GM12878 (cell line): ENCODE data around the gene BANP. TPM values are rescaled to one million over a fixed set of nuclear protein-coding genes. Genes with fewer than 3 reads are reported as not detected.

Source experiments
- ATF7 ChIP-seq: fragments of 450-650 bp; IDR thresholded peaks from 2 replicates; pipeline ENCODE4 v1.6.1; 2016; ENCODE audit warnings: low read depth, mild to moderate bottlenecking
- EED ChIP-seq: sonication (generic); IDR thresholded peaks from 2 replicates; pipeline ENCODE4 v1.6.1; 2016; ENCODE audit warnings: antibody characterized with exemption, low read depth
- EZH2 ChIP-seq: IDR thresholded peaks from 2 replicates; pipeline ENCODE4 v1.6.1; 2012; ENCODE audit warnings: low read depth, mild to moderate bottlenecking, control low read depth, inconsistent platforms, low read length, borderline replicate concordance; ENCODE audit not compliant: control insufficient read depth
- KDM1A ChIP-seq: fragments of 200-600 bp; sonication (generic); IDR thresholded peaks from 2 replicates; pipeline ENCODE4 v1.6.1; 2016; ENCODE audit warnings: borderline replicate concordance
- MEF2B ChIP-seq: fragments of 450-650 bp; IDR thresholded peaks from 2 replicates; pipeline ENCODE4 v1.6.1; 2018; ENCODE audit warnings: mild to moderate bottlenecking, moderate library complexity; ENCODE audit not compliant: partially characterized antibody, poor library complexity, severe bottlenecking
- MTA2 ChIP-seq: fragments of 450-650 bp; IDR thresholded peaks from 2 replicates; pipeline ENCODE4 v1.6.1; 2016; ENCODE audit warnings: low read depth, mild to moderate bottlenecking, moderate library complexity
- NKRF ChIP-seq: fragments of 450-650 bp; conservative IDR thresholded peaks from 2 replicates; pipeline ENCODE4 v1.6.1; 2017; ENCODE audit warnings: mild to moderate bottlenecking, moderate library complexity
- PRDM15 ChIP-seq: fragments of 450-650 bp; formaldehyde crosslinking; IDR thresholded peaks from 2 replicates; pipeline ENCODE4 v1.4.0; 2020; ENCODE audit warnings: mild to moderate bottlenecking, moderate library complexity
- RAD21 ChIP-seq: IDR thresholded peaks from 2 replicates; pipeline ENCODE4 v1.6.1; 2011; ENCODE audit warnings: mild to moderate bottlenecking, low read depth, low read length, moderate library complexity; ENCODE audit not compliant: insufficient read depth
- RFX5 ChIP-seq: IDR thresholded peaks from 2 replicates; pipeline ENCODE4 v1.6.1; 2011; ENCODE audit warnings: low read depth, low read length, improper control_type of control experiment
- RUNX3 ChIP-seq: IDR thresholded peaks from 2 replicates; pipeline ENCODE4 v1.6.1; 2012; ENCODE audit warnings: low read length, inconsistent platforms
- SMAD1 ChIP-seq: fragments of 450-650 bp; IDR thresholded peaks from 2 replicates; pipeline ENCODE4 v1.6.1; 2018; ENCODE audit warnings: mild to moderate bottlenecking, low read depth; ENCODE audit not compliant: partially characterized antibody
- SRF ChIP-seq, 2 experiments: IDR thresholded peaks; 2 replicates each; pipeline ENCODE4 v1.6.1; 2011; ENCODE audit warnings: low read depth in 2 of 2, low read length in 2 of 2, mild to moderate bottlenecking in 1 of 2, moderate library complexity in 1 of 2
- STAT3 ChIP-seq: IDR thresholded peaks from 2 replicates; pipeline ENCODE4 v1.6.1; 2011; ENCODE audit warnings: low read depth, low read length, improper control_type of control experiment
- SUPT20H ChIP-seq: IDR thresholded peaks from 2 replicates; pipeline ENCODE4 v1.6.1; 2011; ENCODE audit warnings: low read depth, mild to moderate bottlenecking, low read length, moderate library complexity, borderline replicate concordance; ENCODE audit not compliant: control insufficient read depth
- TBL1XR1 ChIP-seq: IDR thresholded peaks from 2 replicates; pipeline ENCODE4 v1.6.1; 2012; ENCODE audit warnings: low read depth, low read length, improper control_type of control experiment
- YBX1 ChIP-seq: fragments of 450-650 bp; IDR thresholded peaks from 2 replicates; pipeline ENCODE4 v1.6.1; 2016; ENCODE audit warnings: antibody characterized with exemption
- ZNF207 ChIP-seq: fragments of 450-650 bp; IDR thresholded peaks from 2 replicates; pipeline ENCODE4 v1.6.1; 2014; ENCODE audit warnings: antibody characterized with exemption, mild to moderate bottlenecking, borderline replicate concordance
- ZNF217 ChIP-seq: fragments of 450-650 bp; IDR thresholded peaks from 2 replicates; pipeline ENCODE4 v1.6.1; 2017; ENCODE audit warnings: antibody characterized with exemption, mild to moderate bottlenecking
- polyA plus RNA-seq, 11 experiments: library from polyadenylated mRNA; depleted of rRNA in 4 of 11; unstranded in 6 of 11; stranded (reverse) in 5 of 11; fragments of >200 nt; fragmentation: Nextera tagmentation in 4 of 11; fragmentation: Illumina TruSeq in 1 of 11; extraction: Ambion mirVana in 4 of 11; extraction: Trizol in 1 of 11; gene quantifications; 1 replicate in 1 of 11; 2 replicates in 10 of 11; pipeline versions ENCODE4 v1.2.1 to v1.2.3, GENCODE V29; 2011 to 2016; ENCODE audit warnings: inconsistent platforms in 2 of 11, missing spikeins in 2 of 11, low read depth in 1 of 11
- total RNA-seq, 4 experiments: library from RNA; depleted of rRNA in 3 of 4; stranded (reverse); fragments of >200 nt in 3 of 4; fragmentation: Illumina TruSeq in 1 of 4; extraction: Trizol in 1 of 4; gene quantifications; 2 replicates each; pipeline versions ENCODE4 v1.2.1 to v1.2.3, GENCODE V29; 2013 to 2021
- TF ChIP-seq, protein P1 (sequence below): fragments of 450-650 bp; IDR thresholded peaks from 2 replicates; pipeline ENCODE4 v1.6.1; 2017; ENCODE audit warnings: mild to moderate bottlenecking, low read depth, inconsistent platforms; ENCODE audit not compliant: poor library complexity, severe bottlenecking
- TF ChIP-seq, protein P2 (sequence below): IDR thresholded peaks from 2 replicates; pipeline ENCODE4 v1.6.1; 2012; ENCODE audit warnings: low read depth, low read length, improper control_type of control experiment

The BANP gene
- total and polyA plus RNA-seq, 10 of the 15 experiments (the other 5 are each of a cell fraction or from before 2014, with no cell fraction given), result 3.9 to 21.9 (median 12.2) TPM

- TF ChIP-seq SUPT20H (no peak), MEF2B (no peak), YBX1 (no peak), NKRF (no peak), MTA2 (0 out of 2 replicates have a peak, but pooled peaks have one; percentile 16), RAD21 (peak; percentile 63), PRDM15 (CRISPR knock-in tag) (no peak), RFX5 (no peak), SMAD1 (no peak), EED (peak; percentile 51; the same call in 1 of the 2 replicates), TBL1XR1 (no peak), ZNF217 (no peak), ATF7 (peak; percentile 98), STAT3 (no peak), KDM1A (no peak), ZNF207 (no peak; the same call in 1 of the 2 replicates), SRF (IDR thresholded peaks at IDR 0.05; ENCODE audit: low read depth in 2 of 2, low read length in 2 of 2) (no peak), RUNX3 (peak; percentile 68), EZH2 (no peak)
- TF ChIP-seq, protein P1, sequence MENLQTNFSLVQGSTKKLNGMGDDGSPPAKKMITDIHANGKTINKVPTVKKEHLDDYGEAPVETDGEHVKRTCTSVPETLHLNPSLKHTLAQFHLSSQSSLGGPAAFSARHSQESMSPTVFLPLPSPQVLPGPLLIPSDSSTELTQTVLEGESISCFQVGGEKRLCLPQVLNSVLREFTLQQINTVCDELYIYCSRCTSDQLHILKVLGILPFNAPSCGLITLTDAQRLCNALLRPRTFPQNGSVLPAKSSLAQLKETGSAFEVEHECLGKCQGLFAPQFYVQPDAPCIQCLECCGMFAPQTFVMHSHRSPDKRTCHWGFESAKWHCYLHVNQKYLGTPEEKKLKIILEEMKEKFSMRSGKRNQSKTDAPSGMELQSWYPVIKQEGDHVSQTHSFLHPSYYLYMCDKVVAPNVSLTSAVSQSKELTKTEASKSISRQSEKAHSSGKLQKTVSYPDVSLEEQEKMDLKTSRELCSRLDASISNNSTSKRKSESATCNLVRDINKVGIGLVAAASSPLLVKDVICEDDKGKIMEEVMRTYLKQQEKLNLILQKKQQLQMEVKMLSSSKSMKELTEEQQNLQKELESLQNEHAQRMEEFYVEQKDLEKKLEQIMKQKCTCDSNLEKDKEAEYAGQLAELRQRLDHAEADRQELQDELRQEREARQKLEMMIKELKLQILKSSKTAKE, result no peak
- TF ChIP-seq, protein P2, sequence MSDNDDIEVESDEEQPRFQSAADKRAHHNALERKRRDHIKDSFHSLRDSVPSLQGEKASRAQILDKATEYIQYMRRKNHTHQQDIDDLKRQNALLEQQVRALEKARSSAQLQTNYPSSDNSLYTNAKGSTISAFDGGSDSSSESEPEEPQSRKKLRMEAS, result no peak
These were observed 5.4 kb downstream of the BANP start (continued) for GRCh38 chr16:87956365-87957231.
